ENCODE results near the gene PPP3R1.

The PPP3R1 gene

GRCh38 chr2:68258851-68259250 is 6.5 kb upstream of the PPP3R1 start:
- DNase-seq (ENCODE audit: low spot score), result no peak

- DNase-seq (ENCODE audit: low spot score), result no peak
Measured at GRCh38 chr2:68256093-68256450, 3.7 kb upstream of the PPP3R1 start.

- peak; percentile 65 for DNase-seq (ENCODE audit: low spot score)
Measured at GRCh38 chr2:68253219-68254068, 1.1 kb upstream of the PPP3R1 start.

- DNase-seq (ENCODE audit: low spot score), result no peak
Measured at GRCh38 chr2:68251855-68252399, 405 bp downstream of the PPP3R1 start.

GRCh38 chr2:68251187-68251854 is 1.0 kb downstream of the PPP3R1 start:
- DNase-seq (ENCODE audit: low spot score), result peak; percentile 81

GRCh38 chr2:68250652-68251186 is 1.6 kb downstream of the PPP3R1 start:
- no peak for DNase-seq (ENCODE audit: low spot score)

GRCh38 chr2:68250196-68250595 is 2.1 kb downstream of the PPP3R1 start:
- DNase-seq (ENCODE audit: low spot score), result no peak

GRCh38 chr2:68248806-68249205 is 3.5 kb downstream of the PPP3R1 start:
- DNase-seq (ENCODE audit: low spot score), result no peak

- DNase-seq (ENCODE audit: low spot score), result no peak
Measured at GRCh38 chr2:68248361-68248760, 4.0 kb downstream of the PPP3R1 start.

- no peak for DNase-seq (ENCODE audit: low spot score)
Measured at GRCh38 chr2:68246396-68246795, 5.9 kb downstream of the PPP3R1 start.

GRCh38 chr2:68245672-68246071 is 6.7 kb downstream of the PPP3R1 start:
- no peak for DNase-seq (ENCODE audit: low spot score)

- DNase-seq (ENCODE audit: low spot score), result no peak
Measured at GRCh38 chr2:68245066-68245465, 7.3 kb downstream of the PPP3R1 start.

GRCh38 chr2:68244456-68244855 is 7.9 kb downstream of the PPP3R1 start:
- no peak for DNase-seq (ENCODE audit: low spot score)

- no peak for DNase-seq (ENCODE audit: low spot score)
Measured at GRCh38 chr2:68241732-68242131, 10.6 kb downstream of the PPP3R1 start.

- DNase-seq (ENCODE audit: low spot score), result no peak
Measured at GRCh38 chr2:68240446-68240845, 11.9 kb downstream of the PPP3R1 start.

- no peak for DNase-seq (ENCODE audit: low spot score)
Measured at GRCh38 chr2:68238955-68239822, 13.1 kb downstream of the PPP3R1 start.

GRCh38 chr2:68237976-68238580 is 14.3 kb downstream of the PPP3R1 start:
- no peak for DNase-seq (ENCODE audit: low spot score)

- no peak for DNase-seq (ENCODE audit: low spot score)
Measured at GRCh38 chr2:68237404-68237803, 14.9 kb downstream of the PPP3R1 start.

- no peak for DNase-seq (ENCODE audit: low spot score)
Measured at GRCh38 chr2:68236876-68237275, 15.5 kb downstream of the PPP3R1 start.

- DNase-seq (ENCODE audit: low spot score), result no peak
Measured at GRCh38 chr2:68236103-68236734, 16.1 kb downstream of the PPP3R1 start.

- DNase-seq (ENCODE audit: low spot score), result no peak
Measured at GRCh38 chr2:68235090-68235489, 17.2 kb downstream of the PPP3R1 start.

All from pons (tissue), 1 donor.